OCI-LY3 (cell line): Measurements from ENCODE around the gene SERPIND1.

Experiments
- H2AFZ ChIP-seq: fragments of 200-600, 300-600 bp; shearing (Covaris generic); 2 replicates; pipeline ENCODE4 v1.6.0; 2014; ENCODE audit warnings: antibody characterized with exemption, low read depth, low read length
- H3K27ac ChIP-seq: fragments of 200-600, 300-600 bp; sonication (generic); 2 replicates; pipeline ENCODE4 v1.5.1; 2014; ENCODE audit warnings: mild to moderate bottlenecking, low read length, moderate library complexity, mixed read lengths
- H3K27me3 ChIP-seq: fragments of 200-600, 300-600 bp; sonication (generic); 2 replicates; pipeline ENCODE4 v1.6.1; 2014; ENCODE audit warnings: low read depth, low read length, mixed read lengths
- H3K36me3 ChIP-seq: fragments of 200-600, 300-600 bp; sonication (generic); replicated peaks from 2 replicates; pipeline ENCODE3; 2014; ENCODE audit warnings: low read depth, low read length, mixed read lengths
- H3K4me1 ChIP-seq: fragments of 300-600, 200-600 bp; sonication (generic); 2 replicates; pipeline ENCODE4 v1.6.1; 2014; ENCODE audit warnings: low read length, mixed read lengths
- H3K4me2 ChIP-seq: fragments of 200-600, 300-600 bp; sonication (generic); 2 replicates; pipeline ENCODE4 v1.6.1; 2014; ENCODE audit warnings: low read length, mixed read lengths
- H3K4me3 ChIP-seq: fragments of 300-600, 200-600 bp; sonication (generic); 2 replicates; pipeline ENCODE4 v1.5.1; 2014; ENCODE audit warnings: antibody characterized with exemption, mild to moderate bottlenecking, low read length, moderate library complexity
- H3K79me2 ChIP-seq: fragments of 300-600, 200-600 bp; shearing (Covaris generic); 2 replicates; pipeline ENCODE4 v1.6.1; 2014; ENCODE audit warnings: mild to moderate bottlenecking, low read length, mixed read lengths
- H3K9ac ChIP-seq: fragments of 300-600, 200-600 bp; shearing (Covaris generic); 2 replicates; pipeline ENCODE4 v1.6.0; 2014; ENCODE audit warnings: mild to moderate bottlenecking, low read length, moderate library complexity
- H3K9me3 ChIP-seq: fragments of 200-600, 300-600 bp; shearing (Covaris generic); 2 replicates; pipeline ENCODE4 v1.6.1; 2014; ENCODE audit warnings: low read length, mixed read lengths; ENCODE audit not compliant: insufficient read depth
- H4K20me1 ChIP-seq: fragments of 200-600, 300-600 bp; sonication (generic); 2 replicates; pipeline ENCODE4 v1.6.1; 2016; ENCODE audit warnings: low read length, mixed read lengths; ENCODE audit not compliant: insufficient read depth
- CTCF ChIP-seq: fragments of 200-600, 300-600 bp; sonication (generic); IDR thresholded peaks from 2 replicates; pipeline ENCODE4 v1.5.1; 2014; ENCODE audit warnings: antibody characterized with exemption, low read length, low read depth
- EZH2phosphoT487 ChIP-seq: fragments of 200-600 bp; shearing (Covaris generic); IDR thresholded peaks from 2 replicates; pipeline ENCODE4 v1.6.1; 2018; ENCODE audit warnings: antibody characterized with exemption, mixed run types, low read depth

SERPIND1 gene

GRCh38 chr22:20741634-20742581 is 32.0 kb upstream of the SERPIND1 start:
- peaks cover 27% of the 10 kb centered on the region for H3K36me3 ChIP-seq
- H2AFZ ChIP-seq, result no peak overlapping the region
- H4K20me1 ChIP-seq, result peaks cover 12% of the 10 kb centered on the region
- H3K4me3 ChIP-seq, result no peak overlapping the region
- TF ChIP-seq CTCF (peak; percentile 84), EZH2phosphoT487 (no peak)
- H3K9ac ChIP-seq, result no peak overlapping the region
- H3K27ac ChIP-seq, result no peak overlapping the region
- 0 out of 2 replicates have a peak, but pooled peaks cover 5% of the 10 kb centered on the region for H3K4me1 ChIP-seq
- H3K27me3 ChIP-seq, result no peaks in the 10 kb centered on the region
- no peak overlapping the region for H3K4me2 ChIP-seq
- no peaks in the 10 kb centered on the region for H3K79me2 ChIP-seq
- no peaks in the 10 kb centered on the region for H3K9me3 ChIP-seq

- no peak overlapping the region for H3K27ac ChIP-seq
- no peaks in the 10 kb centered on the region for H3K9me3 ChIP-seq
- 0 out of 2 replicates have a peak, but pooled peaks cover 5% of the 10 kb centered on the region for H3K4me1 ChIP-seq
- peaks cover 14% of the 10 kb centered on the region for H4K20me1 ChIP-seq
- no peak for TF ChIP-seq CTCF
- TF ChIP-seq EZH2phosphoT487, result no peak
- H3K9ac ChIP-seq, result no peak overlapping the region
- no peak overlapping the region for H2AFZ ChIP-seq
- no peaks in the 10 kb centered on the region for H3K79me2 ChIP-seq
- no peak overlapping the region for H3K4me2 ChIP-seq
- H3K4me3 ChIP-seq, result no peak overlapping the region
- H3K36me3 ChIP-seq, result peaks cover 33% of the 10 kb centered on the region
- no peaks in the 10 kb centered on the region for H3K27me3 ChIP-seq
These were observed 31.1 kb upstream of the SERPIND1 start for GRCh38 chr22:20742764-20743163.

GRCh38 chr22:20744456-20744855 is 29.5 kb upstream of the SERPIND1 start:
- no peak overlapping the region for H3K27ac ChIP-seq
- no peak overlapping the region for H3K4me3 ChIP-seq
- H3K9ac ChIP-seq, result no peak overlapping the region
- peaks cover 37% of the 10 kb centered on the region for H3K36me3 ChIP-seq
- H3K9me3 ChIP-seq, result no peaks in the 10 kb centered on the region
- H3K79me2 ChIP-seq, result no peaks in the 10 kb centered on the region
- H3K4me1 ChIP-seq, result peaks cover 17% of the 10 kb centered on the region
- no peaks in the 10 kb centered on the region for H3K27me3 ChIP-seq
- TF ChIP-seq EZH2phosphoT487, result no peak
- TF ChIP-seq CTCF, result no peak
- peaks cover 28% of the 10 kb centered on the region for H4K20me1 ChIP-seq
- no peak overlapping the region for H2AFZ ChIP-seq
- no peak overlapping the region for H3K4me2 ChIP-seq

- H3K9ac ChIP-seq, result no peak overlapping the region
- no peaks in the 10 kb centered on the region for H3K79me2 ChIP-seq
- H4K20me1 ChIP-seq, result peaks cover 34% of the 10 kb centered on the region
- H3K4me3 ChIP-seq, result no peak overlapping the region
- H2AFZ ChIP-seq, result no peak overlapping the region
- H3K9me3 ChIP-seq, result no peaks in the 10 kb centered on the region
- H3K36me3 ChIP-seq, result peaks cover 43% of the 10 kb centered on the region
- H3K27ac ChIP-seq, result no peak overlapping the region
- TF ChIP-seq CTCF (no peak), EZH2phosphoT487 (no peak)
- peaks cover 23% of the 10 kb centered on the region for H3K4me1 ChIP-seq
- H3K4me2 ChIP-seq, result no peak overlapping the region
- H3K27me3 ChIP-seq, result no peaks in the 10 kb centered on the region
These were observed 28.8 kb upstream of the SERPIND1 start for GRCh38 chr22:20745119-20745518.
